Liver (tissue), 9 donors: ENCODE measurements around the gene ASCL3. TPM values are rescaled to one million over a fixed set of nuclear protein-coding genes. Genes with fewer than 3 reads are reported as not detected.

ENCODE experiments used
- DNase-seq: peaks from one replicate; pipeline ENCODE4 v3.0.0-alpha.2; 2017; ENCODE audit warnings: low spot score
- H3K27ac ChIP-seq, 2 donors: one replicate each; pipeline ENCODE4 v1.7.0; 2013; ENCODE audit warnings: inconsistent platforms in 2 of 2, low read length in 2 of 2, control low read depth in 1 of 2, low read depth in 1 of 2, mild to moderate bottlenecking in 1 of 2
- H3K27me3 ChIP-seq, 4 donors: one replicate each; pipeline versions ENCODE4 v1.6.1 to v1.7.0; 2013; ENCODE audit warnings: low read length in 3 of 4, inconsistent platforms in 1 of 4, mild to moderate bottlenecking in 1 of 4, moderate library complexity in 1 of 4; ENCODE audit not compliant: control insufficient read depth in 4 of 4, insufficient read depth in 4 of 4
- H3K36me3 ChIP-seq, 4 donors: one replicate each; pipeline versions ENCODE4 v1.6.1 to v1.7.0; 2013; ENCODE audit warnings: low read length in 3 of 4, mild to moderate bottlenecking in 3 of 4, low read depth in 1 of 4, moderate library complexity in 1 of 4; ENCODE audit not compliant: control insufficient read depth in 4 of 4, insufficient read depth in 3 of 4
- H3K4me1 ChIP-seq, 4 donors: one replicate each; pipeline versions ENCODE4 v1.6.1 to v1.7.0; 2013; ENCODE audit warnings: low read length in 3 of 4, mild to moderate bottlenecking in 3 of 4, moderate library complexity in 1 of 4; ENCODE audit not compliant: control insufficient read depth in 4 of 4, insufficient read depth in 4 of 4
- H3K4me3 ChIP-seq, 3 donors: one replicate each; pipeline versions ENCODE4 v1.6.1 to v1.7.0; 2013; ENCODE audit warnings: low read length in 3 of 3, control low read depth in 1 of 3, low read depth in 1 of 3, mild to moderate bottlenecking in 1 of 3
- H3K9ac ChIP-seq, 2 donors: one replicate each; pipeline ENCODE4 v1.7.0; 2013; ENCODE audit warnings: low read length in 2 of 2, mild to moderate bottlenecking in 2 of 2, moderate library complexity in 2 of 2, control low read depth in 1 of 2, low read depth in 1 of 2
- H3K9me3 ChIP-seq, 4 donors: one replicate each; pipeline versions ENCODE4 v1.6.1 to v1.7.0; 2013; ENCODE audit warnings: low read length in 3 of 4; ENCODE audit not compliant: control insufficient read depth in 4 of 4
- ATF3 ChIP-seq: IDR thresholded peaks from 2 replicates; pipeline ENCODE4 v1.6.1; 2016; ENCODE audit warnings: antibody characterized with exemption
- CTCF ChIP-seq: fragments of 150-350 bp; IDR thresholded peaks from 2 replicates; pipeline ENCODE4 v1.5.1; 2017; ENCODE audit warnings: improper control_type of control experiment, low read depth, low read length; ENCODE audit not compliant: missing input control
- EGR1 ChIP-seq, 2 donors: IDR thresholded peaks; 2 replicates each; pipeline ENCODE4 v1.6.1; 2016 to 2018; ENCODE audit warnings: antibody characterized with exemption in 2 of 2, low read depth in 2 of 2
- FOXA1 ChIP-seq: IDR thresholded peaks from 2 replicates; pipeline ENCODE4 v1.6.1; 2016; ENCODE audit warnings: antibody characterized with exemption
- FOXA2 ChIP-seq: IDR thresholded peaks from 2 replicates; pipeline ENCODE4 v1.6.1; 2016; ENCODE audit warnings: antibody characterized with exemption
- GABPA ChIP-seq, 2 donors: IDR thresholded peaks in 1 of 2; conservative IDR thresholded peaks in 1 of 2; 2 replicates each; pipeline ENCODE4 v1.6.1; 2016; ENCODE audit warnings: antibody characterized with exemption in 2 of 2, mild to moderate bottlenecking in 1 of 2, moderate library complexity in 1 of 2
- HNF4A ChIP-seq, 2 donors: conservative IDR thresholded peaks; 2 replicates each; pipeline ENCODE4 v1.6.1; 2016; ENCODE audit warnings: antibody characterized with exemption in 2 of 2, mild to moderate bottlenecking in 2 of 2
- HNF4G ChIP-seq: IDR thresholded peaks from 2 replicates; pipeline ENCODE4 v1.6.1; 2016; ENCODE audit warnings: antibody characterized with exemption
- JUND ChIP-seq, 2 donors: IDR thresholded peaks; 2 replicates each; pipeline ENCODE4 v1.6.1; 2016; ENCODE audit warnings: antibody characterized with exemption in 2 of 2
- MAX ChIP-seq: IDR thresholded peaks from 2 replicates; pipeline ENCODE4 v1.6.1; 2016; ENCODE audit warnings: antibody characterized with exemption
- NR2F2 ChIP-seq: IDR thresholded peaks from 2 replicates; pipeline ENCODE4 v1.6.1; 2016; ENCODE audit warnings: antibody characterized with exemption
- RAD21 ChIP-seq, 2 donors: IDR thresholded peaks; 2 replicates each; pipeline ENCODE4 v1.6.1; 2016; ENCODE audit warnings: antibody characterized with exemption in 2 of 2, mild to moderate bottlenecking in 2 of 2
- REST ChIP-seq: IDR thresholded peaks from 2 replicates; pipeline ENCODE4 v1.6.1; 2016; ENCODE audit warnings: antibody characterized with exemption, mild to moderate bottlenecking
- RXRA ChIP-seq, 2 donors: IDR thresholded peaks; 2 replicates each; pipeline ENCODE4 v1.6.1; 2017 to 2018; ENCODE audit warnings: antibody characterized with exemption in 2 of 2, mild to moderate bottlenecking in 1 of 2
- SP1 ChIP-seq: IDR thresholded peaks from 2 replicates; pipeline ENCODE4 v1.6.1; 2018; ENCODE audit warnings: antibody characterized with exemption, mild to moderate bottlenecking
- TAF1 ChIP-seq: conservative IDR thresholded peaks from 2 replicates; pipeline ENCODE4 v1.6.1; 2016; ENCODE audit warnings: antibody characterized with exemption, mild to moderate bottlenecking
- YY1 ChIP-seq: IDR thresholded peaks from 2 replicates; pipeline ENCODE4 v1.6.1; 2016; ENCODE audit warnings: antibody characterized with exemption, mild to moderate bottlenecking
- ZBTB33 ChIP-seq: IDR thresholded peaks from 2 replicates; pipeline ENCODE4 v1.6.1; 2016; ENCODE audit warnings: antibody characterized with exemption
- WGBS: extraction: QIAGEN DNeasy Blood & Tissue Kit; methylation state at CpG from one replicate; pipeline ENCODE4 v1.1.7; 2013; 5-methylcytosine and 5-hydroxymethylcytosine counted together
- polyA plus RNA-seq, 2 donors: library from polyadenylated mRNA; stranded (reverse) in 1 of 2; unstranded in 1 of 2; fragments of 200-250 nt in 1 of 2; fragments of >200 nt in 1 of 2; fragmentation: Nextera tagmentation in 1 of 2; extraction: Ambion mirVana in 1 of 2; gene quantifications; one replicate each; pipeline versions ENCODE4 v1.2.1 to v1.2.3, GENCODE V29; 2013 to 2015
- total RNA-seq, 2 donors: library from RNA; depleted of rRNA; stranded (reverse); fragments of >200 nt; gene quantifications; one replicate each; pipeline ENCODE4 v1.2.3, GENCODE V29; 2014
- donor health status: healthy.
- donor health status: healthy.
- donor health status: healthy.
- donor health status: healthy.
- donor health status: healthy.

The ASCL3 gene
- total and polyA plus RNA-seq, 4 donors: not detected

- TF ChIP-seq REST: no peak
Measured at GRCh38 chr11:8948886-8949285, 6.1 kb upstream of the ASCL3 start (continued).

- 73% methylated on average over 4 of the region's 4 CpGs for WGBS
- Histone ChIP-seq H3K4me3 (no peak overlapping the region), H3K9ac (no peak overlapping the region), H3K9me3 (no peaks in the 10 kb centered on the region), H3K4me1 (no peaks in the 10 kb centered on the region), H3K27me3 (no peaks in the 10 kb centered on the region), H3K36me3 (peaks cover 4 to 31% (median 24%) of the 10 kb centered on the region in 4 donors), H3K27ac (no peak overlapping the region)
- DNase-seq: no peak
- TF ChIP-seq TAF1 (no peak), MAX (no peak), YY1 (no peak), SP1 (no peak), EGR1 (IDR thresholded peaks at IDR 0.05; ENCODE audit: low read depth in 2 of 2) (no peak), FOXA2 (no peak), HNF4G (no peak), CTCF (no peak), RAD21 (IDR thresholded peaks at IDR 0.05) (no peak), NR2F2 (no peak), JUND (IDR thresholded peaks at IDR 0.05) (no peak), HNF4A (conservative IDR thresholded peaks at IDR 0.05) (no peak)
Measured at GRCh38 chr11:8947230-8947943, 4.6 kb upstream of the ASCL3 start.

- 71% methylated on average over 8 of the region's 8 CpGs for WGBS
- no peaks in the 10 kb centered on the region for H3K9me3 ChIP-seq
- H3K27ac ChIP-seq: no peak overlapping the region
- TF ChIP-seq FOXA2: no peak
- TF ChIP-seq FOXA1: no peak
- no peak for TF ChIP-seq SP1
- TF ChIP-seq HNF4G: no peak
- no peak for TF ChIP-seq ATF3
- no peak for TF ChIP-seq TAF1
- TF ChIP-seq EGR1 (IDR thresholded peaks at IDR 0.05; ENCODE audit: low read depth in 2 of 2): no peak
- TF ChIP-seq RAD21 (IDR thresholded peaks at IDR 0.05): no peak
- TF ChIP-seq RXRA (IDR thresholded peaks at IDR 0.05): peak in 1 of 2 donors; percentile 37
- no peak for TF ChIP-seq MAX
- TF ChIP-seq HNF4A (conservative IDR thresholded peaks at IDR 0.05): no peak
- TF ChIP-seq JUND (IDR thresholded peaks at IDR 0.05): no peak
- TF ChIP-seq NR2F2: peak; percentile 99
- TF ChIP-seq ZBTB33: no peak
- no peak for TF ChIP-seq GABPA (IDR thresholded peaks at IDR 0.05 in 1 of 2, conservative IDR thresholded peaks at IDR 0.05 in 1 of 2)
- peak; percentile 43 for TF ChIP-seq YY1
Measured at GRCh38 chr11:8941341-8942103, 1.3 kb downstream of the ASCL3 start.

More at GRCh38 chr11:8941341-8942103, 1.3 kb downstream of the ASCL3 start:
- Histone ChIP-seq H3K9ac (no peak overlapping the region), H3K36me3 (no peaks in the 10 kb centered on the region), H3K4me1 (no peaks in the 10 kb centered on the region), H3K4me3 (no peak overlapping the region), H3K27me3 (no peaks in the 10 kb centered on the region)
- DNase-seq: no peak
